Mucosa of stomach (tissue), 1 donor: ENCODE measurements around the gene ATP13A1.
"Not testable (repeated sequence)": the region's sequence is repeated elsewhere in the genome, so short reads cannot be mapped to it uniquely, and the experiment has no call there.

Experiments
- H3K27me3 ChIP-seq: one replicate; pipeline ENCODE4 v1.7.0; 2013; ENCODE audit warnings: mild to moderate bottlenecking, low read length; ENCODE audit not compliant: control insufficient read depth, insufficient read depth
- H3K36me3 ChIP-seq: one replicate; pipeline ENCODE4 v1.7.0; 2013; ENCODE audit warnings: low read length; ENCODE audit not compliant: control insufficient read depth, insufficient read depth
- H3K4me1 ChIP-seq: one replicate; pipeline ENCODE4 v1.7.0; 2013; ENCODE audit warnings: mild to moderate bottlenecking, low read length; ENCODE audit not compliant: control insufficient read depth, insufficient read depth
- H3K4me3 ChIP-seq: one replicate; pipeline ENCODE4 v1.7.0; 2013; ENCODE audit warnings: low read length
- H3K9ac ChIP-seq: one replicate; pipeline ENCODE4 v1.7.0; 2013; ENCODE audit warnings: mild to moderate bottlenecking, low read length, moderate library complexity
- H3K9me3 ChIP-seq: one replicate; pipeline ENCODE4 v1.7.0; 2013; ENCODE audit warnings: mild to moderate bottlenecking, low read length, moderate library complexity; ENCODE audit not compliant: control insufficient read depth
- donor health status: Pancreatic carcinoma.

Gene ATP13A1

DNA sequence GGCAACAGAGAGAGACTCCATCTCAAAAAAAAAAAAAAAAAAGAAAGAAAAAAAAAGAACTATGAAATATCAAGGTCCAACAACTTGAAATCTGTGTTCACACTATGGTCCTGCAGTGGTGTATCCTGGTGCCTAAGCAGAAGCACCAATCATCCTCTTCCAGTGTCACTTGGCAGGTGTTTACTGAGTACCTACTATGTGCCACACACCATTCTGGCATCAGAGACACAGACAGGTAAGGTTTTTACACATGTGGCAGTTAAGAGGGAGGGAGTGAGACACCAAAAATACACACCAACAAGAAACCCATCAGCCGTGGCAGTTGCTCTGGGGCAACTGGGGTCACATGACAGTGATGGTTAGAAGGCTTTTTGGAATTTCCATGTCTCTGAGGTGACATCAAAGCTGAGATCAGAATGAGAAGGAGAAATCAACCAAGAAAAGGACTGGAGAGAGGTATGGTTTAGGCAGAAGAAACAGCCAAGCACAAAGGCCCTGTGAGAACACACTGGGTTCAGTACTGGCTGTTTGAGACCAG is 62.6 kb downstream of the ATP13A1 start:
- Histone ChIP-seq H3K4me1 (peaks cover 28% of the 10 kb centered on the region), H3K9me3 (no peaks in the 10 kb centered on the region), H3K4me3 (no peak overlapping the region), H3K9ac (no peak overlapping the region), H3K36me3 (no peaks in the 10 kb centered on the region), H3K27me3 (no peaks in the 10 kb centered on the region)

DNA sequence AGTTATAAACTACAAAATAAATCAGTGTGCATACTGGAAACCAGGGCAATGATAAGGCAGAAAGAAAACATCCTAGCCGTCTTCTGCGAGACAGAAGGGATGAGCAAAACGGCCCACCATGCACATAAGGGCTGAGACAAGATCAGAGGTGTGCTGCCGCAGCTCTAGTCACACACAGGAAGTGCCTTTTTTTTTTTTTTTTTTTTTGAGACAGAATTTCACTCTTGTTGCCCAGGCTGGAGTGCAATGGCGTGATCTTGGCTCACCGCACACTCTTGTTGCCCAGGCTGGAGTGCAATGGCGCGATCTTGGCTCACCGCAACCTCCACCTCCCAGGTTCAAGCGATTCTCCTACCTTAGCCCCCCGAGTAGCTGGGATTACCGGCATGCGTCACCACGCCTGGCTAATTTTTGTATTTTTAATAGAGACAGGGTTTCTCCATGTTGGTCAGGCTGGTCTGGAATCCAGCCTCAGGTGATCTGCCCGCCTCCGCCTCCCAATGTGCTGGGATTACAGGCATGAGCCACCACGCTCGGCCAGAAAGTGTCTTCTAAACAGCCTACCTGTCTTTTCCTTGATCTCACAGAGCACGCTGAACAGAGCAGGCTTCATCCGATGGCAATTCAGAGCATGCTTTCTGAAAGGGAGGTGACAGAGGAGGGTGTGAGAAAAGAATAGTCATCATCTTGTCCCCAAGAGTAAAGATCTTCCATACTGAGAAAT is 64.6 kb downstream of the ATP13A1 start:
- H3K4me1 ChIP-seq, result peaks cover 44% of the 10 kb centered on the region
- H3K27me3 ChIP-seq, H3K4me3 ChIP-seq, H3K9ac ChIP-seq, H3K36me3 ChIP-seq, H3K9me3 ChIP-seq: not testable (repeated sequence)

- H3K27me3 ChIP-seq, result no peaks in the 10 kb centered on the region
- no peaks in the 10 kb centered on the region for H3K36me3 ChIP-seq
- H3K4me3 ChIP-seq, result no peak overlapping the region
- H3K9me3 ChIP-seq, result no peaks in the 10 kb centered on the region
- H3K9ac ChIP-seq, result no peak overlapping the region
- H3K4me1 ChIP-seq, result peaks cover 34% of the 10 kb centered on the region
These were observed 65.6 kb downstream of the ATP13A1 start for GRCh38 chr19:19597809-19598306.
